Hepatocyte (in vitro differentiated cells): Measurements from ENCODE around the gene SDHB. TPM values are rescaled to one million over a fixed set of nuclear protein-coding genes. Genes with fewer than 3 reads are reported as not detected.

ENCODE experiments used
- DNase-seq: peaks from one replicate; pipeline ENCODE4 v3.0.0-alpha.2; 2016; ENCODE audit warnings: low spot score
- H2AFZ ChIP-seq: fragments of 200-600 bp; sonication (generic); 2 replicates; pipeline ENCODE4 v1.6.0; 2016; ENCODE audit warnings: antibody characterized with exemption, mild to moderate bottlenecking
- H3K27ac ChIP-seq: fragments of 200-600 bp; sonication (generic); 2 replicates; pipeline ENCODE4 v1.5.1; 2016; ENCODE audit warnings: mild to moderate bottlenecking
- H3K27me3 ChIP-seq: fragments of 200-600 bp; sonication (generic); 2 replicates; pipeline ENCODE4 v1.6.1; 2016
- H3K36me3 ChIP-seq: fragments of 200-600 bp; sonication (generic); replicated peaks from 2 replicates; pipeline ENCODE4 v1.5.1; 2016; ENCODE audit warnings: low read depth; ENCODE audit not compliant: insufficient read depth
- H3K4me1 ChIP-seq: fragments of 200-600 bp; sonication (generic); 2 replicates; pipeline ENCODE4 v1.5.1; 2016; ENCODE audit warnings: mild to moderate bottlenecking, moderate library complexity; ENCODE audit not compliant: insufficient read depth
- H3K4me2 ChIP-seq: fragments of 200-600 bp; sonication (generic); 2 replicates; pipeline ENCODE4 v1.6.0; 2016
- H3K4me3 ChIP-seq: fragments of 200-600 bp; sonication (generic); 2 replicates; pipeline ENCODE4 v1.5.1; 2016; ENCODE audit warnings: mild to moderate bottlenecking
- H3K79me2 ChIP-seq: fragments of 200-600 bp; sonication (generic); 2 replicates; pipeline ENCODE4 v1.6.0; 2017; ENCODE audit warnings: mild to moderate bottlenecking
- H3K9me2 ChIP-seq: fragments of 200-600 bp; sonication (generic); replicated peaks from 2 replicates; pipeline ENCODE4 v1.6.0; 2017; ENCODE audit warnings: mild to moderate bottlenecking; ENCODE audit not compliant: insufficient read depth
- H3K9me3 ChIP-seq: fragments of 200-600 bp; sonication (generic); 2 replicates; pipeline ENCODE4 v1.5.1; 2016; ENCODE audit warnings: low read depth, mild to moderate bottlenecking
- H4K20me1 ChIP-seq: fragments of 200-600 bp; sonication (generic); 2 replicates; pipeline ENCODE4 v1.6.0; 2016; ENCODE audit warnings: mild to moderate bottlenecking; ENCODE audit not compliant: insufficient read depth, poor library complexity, severe bottlenecking
- CTCF ChIP-seq: fragments of 200-600 bp; sonication (generic); IDR thresholded peaks from 2 replicates; pipeline ENCODE4 v1.5.1; 2016; ENCODE audit warnings: antibody characterized with exemption, mild to moderate bottlenecking; ENCODE audit not compliant: poor library complexity
- EZH2 ChIP-seq: fragments of 200-600 bp; sonication (generic); IDR thresholded peaks from 2 replicates; pipeline ENCODE4 v1.6.1; 2016; ENCODE audit warnings: antibody characterized with exemption, mild to moderate bottlenecking, borderline replicate concordance
- EZH2phosphoT487 ChIP-seq: fragments of 200-600 bp; sonication (generic); IDR thresholded peaks from one replicate; pipeline ENCODE4 v1.6.1; 2018; ENCODE audit warnings: antibody characterized with exemption, mild to moderate bottlenecking, low read depth, moderate library complexity; ENCODE audit not compliant: unreplicated experiment, severe bottlenecking
- WGBS: methylation state at CpG from one replicate; pipeline ENCODE4 v1.1.6; 2016; ENCODE audit warnings: low lambda C conversion rate; ENCODE audit errors: missing lambda C conversion rate; 5-methylcytosine and 5-hydroxymethylcytosine counted together
- polyA plus RNA-seq: library from polyadenylated mRNA; unstranded; fragments of >200 nt; fragmentation: Nextera tagmentation; extraction: Ambion mirVana; gene quantifications from 2 replicates; pipeline ENCODE4 v1.2.1, GENCODE V29; 2016
- total RNA-seq: library from RNA; depleted of rRNA; stranded (reverse); fragments of >200 nt; gene quantifications from 2 replicates; pipeline ENCODE4 v1.2.3, GENCODE V29; 2014

Gene SDHB
- total and polyA plus RNA-seq, 2 experiments from 2014 or later: 144 to 175 TPM

DNA sequence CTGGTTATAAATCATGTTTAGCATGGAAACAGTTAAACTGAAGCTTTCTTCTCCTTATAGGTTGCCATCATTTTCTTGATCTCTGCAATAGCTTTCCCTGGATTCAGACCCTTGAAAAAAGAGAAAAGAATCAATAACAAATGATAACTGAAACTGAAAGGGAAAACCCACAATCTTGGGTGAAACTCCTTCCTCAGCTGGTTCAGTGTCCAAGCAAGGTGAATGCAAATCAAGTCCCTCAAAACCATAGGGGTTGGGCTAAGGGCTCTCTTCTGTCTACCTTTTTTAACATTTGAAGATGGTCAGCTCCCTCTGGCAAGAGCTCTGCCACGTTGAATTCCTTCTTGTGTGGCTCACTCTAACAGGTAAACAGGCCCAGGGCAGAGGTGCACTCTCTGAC lies 35.0 kb downstream of the SDHB start:
- 62% methylated on average over 1 of the region's 1 CpG for WGBS
- H3K4me2 ChIP-seq: no peak overlapping the region
- no peaks in the 10 kb centered on the region for H4K20me1 ChIP-seq
- H3K79me2 ChIP-seq: no peaks in the 10 kb centered on the region
- no peaks in the 10 kb centered on the region for H3K27me3 ChIP-seq
- no peak overlapping the region for H2AFZ ChIP-seq
- H3K36me3 ChIP-seq: no peaks in the 10 kb centered on the region
- no peak overlapping the region for H3K27ac ChIP-seq
- H3K9me3 ChIP-seq: no peaks in the 10 kb centered on the region
- no peaks in the 10 kb centered on the region for H3K9me2 ChIP-seq
- no peak for DNase-seq
- H3K4me1 ChIP-seq: no peaks in the 10 kb centered on the region
- no peak overlapping the region for H3K4me3 ChIP-seq
- no peak for TF ChIP-seq EZH2
- TF ChIP-seq EZH2phosphoT487: no peak
- TF ChIP-seq CTCF: no peak

- Histone ChIP-seq H3K4me2 (no peak overlapping the region), H3K27me3 (no peaks in the 10 kb centered on the region), H3K9me3 (no peaks in the 10 kb centered on the region), H3K9me2 (no peaks in the 10 kb centered on the region), H3K36me3 (no peaks in the 10 kb centered on the region), H4K20me1 (no peaks in the 10 kb centered on the region), H3K4me1 (no peaks in the 10 kb centered on the region), H3K4me3 (no peak overlapping the region), H3K79me2 (no peaks in the 10 kb centered on the region), H3K27ac (no peak overlapping the region), H2AFZ (no peak overlapping the region)
- TF ChIP-seq CTCF (no peak), EZH2phosphoT487 (no peak), EZH2 (no peak)
- DNase-seq: no peak
- WGBS: 98% methylated on average over 7 of the region's 7 CpGs
Measured at GRCh38 chr1:17017435-17017834, 36.4 kb downstream of the SDHB start.

DNA sequence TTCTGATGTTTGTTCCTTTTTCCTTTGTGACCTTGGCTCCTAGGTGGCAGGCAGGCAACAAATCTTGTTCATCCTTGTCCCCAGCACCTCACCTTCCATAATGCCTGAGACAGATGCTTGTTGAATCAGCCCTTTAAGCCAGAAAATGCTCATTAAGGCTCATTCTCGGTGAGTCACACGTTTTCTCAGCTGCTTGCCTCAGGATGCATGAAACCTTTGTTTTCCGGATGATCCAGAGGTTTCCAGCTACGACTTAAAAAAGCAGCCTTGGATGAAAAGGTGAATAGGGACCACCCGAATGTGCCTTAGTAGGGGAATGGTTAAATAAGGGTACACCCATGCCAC lies 37.5 kb downstream of the SDHB start:
- Histone ChIP-seq H4K20me1 (no peaks in the 10 kb centered on the region), H3K36me3 (no peaks in the 10 kb centered on the region), H3K4me1 (no peaks in the 10 kb centered on the region), H3K27ac (peak overlapping the region; percentile 7), H3K79me2 (no peaks in the 10 kb centered on the region), H3K4me2 (no peak overlapping the region), H2AFZ (no peak overlapping the region), H3K9me3 (no peaks in the 10 kb centered on the region), H3K4me3 (no peak overlapping the region), H3K9me2 (no peaks in the 10 kb centered on the region), H3K27me3 (no peaks in the 10 kb centered on the region)
- TF ChIP-seq CTCF: no peak
- no peak for TF ChIP-seq EZH2phosphoT487
- no peak for TF ChIP-seq EZH2
- 49% methylated on average over 5 of the region's 5 CpGs for WGBS
- no peak for DNase-seq
